Thyroid gland (tissue), 4 donors: ENCODE data around the gene SOX13. TPM values are rescaled to one million over a fixed set of nuclear protein-coding genes. Genes with fewer than 3 reads are reported as not detected.
A peak's percentile ranks its signal among the peaks of the same experiment; 100 is the strongest.
"Not testable (repeated sequence)": the region's sequence is repeated elsewhere in the genome, so short reads cannot be mapped to it uniquely, and the experiment has no call there.

Experiments
- DNase-seq, 2 donors: peaks; one replicate each; pipeline ENCODE4 v3.0.0-alpha.2; 2019
- H3K27ac ChIP-seq, 3 donors: fragments of 200-600 bp; sonication (generic); 1 replicate in 2 of 3; 2 replicates in 1 of 3; pipeline ENCODE4 v1.5.1; 2016 to 2019; ENCODE audit warnings: mild to moderate bottlenecking in 1 of 3, moderate library complexity in 1 of 3
- H3K27me3 ChIP-seq: fragments of 200-600 bp; sonication (generic); one replicate; pipeline ENCODE4 v1.5.1; 2019
- H3K36me3 ChIP-seq, 2 donors: fragments of 200-600 bp; sonication (generic); one replicate each; pipeline ENCODE4 v1.5.1; 2016 to 2019
- H3K4me1 ChIP-seq, 2 donors: fragments of 200-600 bp; sonication (generic); one replicate each; pipeline ENCODE4 v1.5.1; 2017 to 2019
- H3K4me3 ChIP-seq, 3 donors: fragments of 200-600 bp; sonication (generic); replicated peaks in 1 of 3; 1 replicate in 2 of 3; 2 replicates in 1 of 3; pipeline ENCODE4 v1.5.1; 2016; ENCODE audit warnings: mild to moderate bottlenecking in 1 of 3
- H3K9me3 ChIP-seq: fragments of 200-600 bp; sonication (generic); one replicate; pipeline ENCODE4 v1.5.1; 2017
- CTCF ChIP-seq, 6 experiments: fragments of 200-600 bp in 3 of 6; fragments of 450-650 bp in 3 of 6; sonication (generic) in 3 of 6; IDR thresholded peaks; one replicate each; pipeline ENCODE4 v1.5.1; 2016 to 2019; ENCODE audit warnings: antibody characterized with exemption in 6 of 6, mild to moderate bottlenecking in 2 of 6, inconsistent platforms in 1 of 6, moderate library complexity in 1 of 6
- POLR2A ChIP-seq, 2 donors: fragments of 450-650 bp; IDR thresholded peaks; one replicate each; pipeline ENCODE4 v1.6.1; 2017; ENCODE audit warnings: antibody characterized with exemption in 2 of 2, mild to moderate bottlenecking in 2 of 2, moderate library complexity in 1 of 2
- WGBS, 2 donors: methylation state at CpG; one replicate each; pipeline ENCODE4 v1.1.5; 2017; 5-methylcytosine and 5-hydroxymethylcytosine counted together
- intact Hi-C: fragments of 100-400 bp; cut with DNase I; formaldehyde crosslinking; loops from one replicate; pipeline ENCODE4 v1.15.1; 2023
- total RNA-seq, 4 donors: library from RNA; depleted of rRNA; stranded (reverse); fragments of >200 nt; gene quantifications; one replicate each; pipeline ENCODE4 v1.2.3, GENCODE V29; 2016

Gene SOX13
- total RNA-seq, 4 donors from 2014 or later, result 19.4 to 29.3 (median 20.8) TPM

- intact Hi-C loops, result loop anchor here (5.0 kb wide), 1 partner anchor 39 kb away; no protein-coding TSS in a partner anchor
- no peaks in the 10 kb centered on the region for H3K36me3 ChIP-seq
- H3K9me3 ChIP-seq, result no peaks in the 10 kb centered on the region
- DNase-seq, result no peak
- H3K4me3 ChIP-seq, result no peak overlapping the region
- H3K27ac ChIP-seq, result peak overlapping the region; percentile 57 to 92 (median 59)
- peaks cover 48 to 92% of the 10 kb centered on the region in 2 donors for H3K4me1 ChIP-seq
- no peak for TF ChIP-seq CTCF (IDR thresholded peaks at IDR 0.05)
- TF ChIP-seq POLR2A (IDR thresholded peaks at IDR 0.05), result no peak
- 66 to 69% methylated on average over 7 to 8 of the region's 8 CpGs for WGBS, 2 donors
- no peaks in the 10 kb centered on the region for H3K27me3 ChIP-seq
Measured at GRCh38 chr1:204088596-204088995, 15.7 kb downstream of the SOX13 start.

- peaks cover 42 to 92% of the 10 kb centered on the region in 2 donors for H3K4me1 ChIP-seq
- H3K27ac ChIP-seq, result peak overlapping the region; percentile 9 to 92 (median 59)
- H3K9me3 ChIP-seq, result no peaks in the 10 kb centered on the region
- no peak for DNase-seq
- intact Hi-C loops, result loop anchor here (5.0 kb wide), 1 partner anchor 38 kb away; no protein-coding TSS in a partner anchor
- TF ChIP-seq CTCF (IDR thresholded peaks at IDR 0.05) (peak in 1 of 6 experiments; percentile 11), POLR2A (IDR thresholded peaks at IDR 0.05) (no peak)
- 60 to 80% methylated on average over 14 to 15 of the region's 15 CpGs for WGBS, 2 donors
- no peak overlapping the region for H3K4me3 ChIP-seq
- no peaks in the 10 kb centered on the region for H3K36me3 ChIP-seq
- no peaks in the 10 kb centered on the region for H3K27me3 ChIP-seq
Measured at GRCh38 chr1:204089044-204089751, 16.3 kb downstream of the SOX13 start.

- H3K4me3 ChIP-seq, H3K27me3 ChIP-seq, H3K36me3 ChIP-seq, H3K9me3 ChIP-seq, intact Hi-C loops, DNase-seq: not testable (repeated sequence)
- Histone ChIP-seq H3K4me1 (peaks cover 38 to 86% of the 10 kb centered on the region in 2 donors), H3K27ac (peak overlapping the region in 2 of 3 donors; percentile 59 to 92)
- WGBS, 2 donors, result 90 to 96% methylated on average over 3 of the region's 3 CpGs
Measured at GRCh38 chr1:204090132-204090531, 17.2 kb downstream of the SOX13 start.

- 80 to 85% methylated on average over 7 of the region's 7 CpGs for WGBS, 2 donors
- no peak overlapping the region for H3K27ac ChIP-seq
Measured at GRCh38 chr1:204091066-204091465, 18.2 kb downstream of the SOX13 start.

GRCh38 chr1:204091787-204092312, 18.9 kb downstream of the SOX13 start:
- intact Hi-C loops, result no loop called here
- 90 to 91% methylated on average over 5 of the region's 5 CpGs for WGBS, 2 donors
- Histone ChIP-seq H3K27me3 (no peaks in the 10 kb centered on the region), H3K4me3 (no peak overlapping the region), H3K27ac (no peak overlapping the region), H3K4me1 (peaks cover 33 to 77% of the 10 kb centered on the region in 2 donors), H3K36me3 (no peaks in the 10 kb centered on the region), H3K9me3 (no peaks in the 10 kb centered on the region)
- TF ChIP-seq CTCF (IDR thresholded peaks at IDR 0.05) (no peak), POLR2A (IDR thresholded peaks at IDR 0.05) (no peak)
- no peak for DNase-seq

More at GRCh38 chr1:204091066-204091465, 18.2 kb downstream of the SOX13 start:
- Histone ChIP-seq H3K27me3 (no peaks in the 10 kb centered on the region), H3K36me3 (no peaks in the 10 kb centered on the region), H3K4me1 (peaks cover 33 to 84% of the 10 kb centered on the region in 2 donors), H3K9me3 (no peaks in the 10 kb centered on the region), H3K4me3 (no peak overlapping the region)
- DNase-seq, result no peak
- TF ChIP-seq POLR2A (IDR thresholded peaks at IDR 0.05) (no peak), CTCF (IDR thresholded peaks at IDR 0.05) (no peak)
- intact Hi-C loops, result no loop called here
